WI38 (cell line): ENCODE results near the gene ARHGEF11.

ENCODE experiments used
- H3K4me3 ChIP-seq: 2 replicates; pipeline ENCODE4 v1.5.1; 2011; ENCODE audit warnings: low read depth, mild to moderate bottlenecking, control low read depth, low read length
- CTCF ChIP-seq: IDR thresholded peaks from 2 replicates; pipeline ENCODE4 v1.5.1; 2012; ENCODE audit warnings: low read depth, mild to moderate bottlenecking, control low read depth, low read length

The ARHGEF11 gene

GRCh38 chr1:157089789-157090188 lies 44.2 kb upstream of the ARHGEF11 start:
- no peak overlapping the region for H3K4me3 ChIP-seq

DNA sequence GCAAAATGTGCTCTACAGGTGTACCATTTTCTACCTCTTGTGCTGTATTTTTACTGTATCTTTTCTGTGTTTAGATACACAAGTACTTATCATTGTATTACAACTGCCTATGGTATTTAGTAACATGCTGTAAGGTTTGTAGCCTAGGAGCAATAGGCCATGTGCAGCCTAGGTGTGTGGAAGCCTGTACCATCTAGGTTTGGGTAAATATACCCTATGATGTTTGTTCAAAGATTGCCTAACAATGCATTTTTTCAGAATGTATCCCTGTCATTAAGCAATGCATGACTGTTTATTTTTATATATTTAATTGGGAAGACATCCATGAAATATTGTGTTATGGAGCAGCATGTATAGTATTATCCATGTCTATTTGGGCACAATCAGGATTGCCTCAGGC lies 43.1 kb upstream of the ARHGEF11 start:
- no peak overlapping the region for H3K4me3 ChIP-seq
- no peak for TF ChIP-seq CTCF

More at GRCh38 chr1:157089789-157090188, 44.2 kb upstream of the ARHGEF11 start:
- TF ChIP-seq CTCF: no peak

- no peak overlapping the region for H3K4me3 ChIP-seq
- TF ChIP-seq CTCF: no peak
Observed at GRCh38 chr1:157087030-157087429, 41.5 kb upstream of the ARHGEF11 start.

- no peak overlapping the region for H3K4me3 ChIP-seq
- no peak for TF ChIP-seq CTCF
Observed at GRCh38 chr1:157086299-157086698, 40.8 kb upstream of the ARHGEF11 start.

- H3K4me3 ChIP-seq: no peak overlapping the region
- no peak for TF ChIP-seq CTCF
Observed at GRCh38 chr1:157085421-157085820, 39.9 kb upstream of the ARHGEF11 start.

DNA sequence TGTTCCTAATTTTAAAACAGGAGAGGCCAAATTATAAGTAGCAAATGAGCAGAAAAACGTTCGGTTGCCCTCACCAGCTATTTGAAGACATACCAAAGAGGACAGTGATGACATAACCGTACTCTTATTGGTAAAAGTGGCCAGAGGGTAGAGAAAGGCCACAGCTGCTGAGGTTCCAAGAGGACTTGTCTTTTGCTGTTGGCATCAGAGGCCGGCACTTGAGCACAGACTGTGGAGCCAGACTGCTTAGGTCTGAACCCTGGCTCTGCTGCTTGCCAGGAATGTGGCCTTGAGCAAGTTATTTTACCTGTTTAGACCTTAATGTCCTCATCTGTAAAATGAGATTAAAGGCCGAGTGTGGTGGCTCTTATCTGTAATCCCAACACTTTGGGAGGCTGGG lies 39.2 kb upstream of the ARHGEF11 start:
- no peak overlapping the region for H3K4me3 ChIP-seq

GRCh38 chr1:157081707-157082106 lies 36.2 kb upstream of the ARHGEF11 start:
- no peak for TF ChIP-seq CTCF
- H3K4me3 ChIP-seq: no peak overlapping the region

More for the DNA sequence above, 39.2 kb upstream of the ARHGEF11 start:
- TF ChIP-seq CTCF: no peak
